Liver (tissue), 9 donors: Measurements from ENCODE around the gene RERE. TPM values are rescaled to one million over a fixed set of nuclear protein-coding genes. Genes with fewer than 3 reads are reported as not detected.

Experiments
- DNase-seq: peaks from one replicate; pipeline ENCODE4 v3.0.0-alpha.2; 2017; ENCODE audit warnings: low spot score
- H3K27ac ChIP-seq, 2 donors: one replicate each; pipeline ENCODE4 v1.7.0; 2013; ENCODE audit warnings: inconsistent platforms in 2 of 2, low read length in 2 of 2, control low read depth in 1 of 2, low read depth in 1 of 2, mild to moderate bottlenecking in 1 of 2
- H3K27me3 ChIP-seq, 4 donors: one replicate each; pipeline versions ENCODE4 v1.6.1 to v1.7.0; 2013; ENCODE audit warnings: low read length in 3 of 4, inconsistent platforms in 1 of 4, mild to moderate bottlenecking in 1 of 4, moderate library complexity in 1 of 4; ENCODE audit not compliant: control insufficient read depth in 4 of 4, insufficient read depth in 4 of 4
- H3K36me3 ChIP-seq, 4 donors: one replicate each; pipeline versions ENCODE4 v1.6.1 to v1.7.0; 2013; ENCODE audit warnings: low read length in 3 of 4, mild to moderate bottlenecking in 3 of 4, low read depth in 1 of 4, moderate library complexity in 1 of 4; ENCODE audit not compliant: control insufficient read depth in 4 of 4, insufficient read depth in 3 of 4
- H3K4me1 ChIP-seq, 4 donors: one replicate each; pipeline versions ENCODE4 v1.6.1 to v1.7.0; 2013; ENCODE audit warnings: low read length in 3 of 4, mild to moderate bottlenecking in 3 of 4, moderate library complexity in 1 of 4; ENCODE audit not compliant: control insufficient read depth in 4 of 4, insufficient read depth in 4 of 4
- H3K4me3 ChIP-seq, 3 donors: one replicate each; pipeline versions ENCODE4 v1.6.1 to v1.7.0; 2013; ENCODE audit warnings: low read length in 3 of 3, control low read depth in 1 of 3, low read depth in 1 of 3, mild to moderate bottlenecking in 1 of 3
- H3K9ac ChIP-seq, 2 donors: one replicate each; pipeline ENCODE4 v1.7.0; 2013; ENCODE audit warnings: low read length in 2 of 2, mild to moderate bottlenecking in 2 of 2, moderate library complexity in 2 of 2, control low read depth in 1 of 2, low read depth in 1 of 2
- H3K9me3 ChIP-seq, 4 donors: one replicate each; pipeline versions ENCODE4 v1.6.1 to v1.7.0; 2013; ENCODE audit warnings: low read length in 3 of 4; ENCODE audit not compliant: control insufficient read depth in 4 of 4
- ATF3 ChIP-seq: IDR thresholded peaks from 2 replicates; pipeline ENCODE4 v1.6.1; 2016; ENCODE audit warnings: antibody characterized with exemption
- EGR1 ChIP-seq, 2 donors: IDR thresholded peaks; 2 replicates each; pipeline ENCODE4 v1.6.1; 2016 to 2018; ENCODE audit warnings: antibody characterized with exemption in 2 of 2, low read depth in 2 of 2
- FOXA1 ChIP-seq: IDR thresholded peaks from 2 replicates; pipeline ENCODE4 v1.6.1; 2016; ENCODE audit warnings: antibody characterized with exemption
- FOXA2 ChIP-seq: IDR thresholded peaks from 2 replicates; pipeline ENCODE4 v1.6.1; 2016; ENCODE audit warnings: antibody characterized with exemption
- GABPA ChIP-seq, 2 donors: IDR thresholded peaks in 1 of 2; conservative IDR thresholded peaks in 1 of 2; 2 replicates each; pipeline ENCODE4 v1.6.1; 2016; ENCODE audit warnings: antibody characterized with exemption in 2 of 2, mild to moderate bottlenecking in 1 of 2, moderate library complexity in 1 of 2
- HNF4A ChIP-seq, 2 donors: conservative IDR thresholded peaks; 2 replicates each; pipeline ENCODE4 v1.6.1; 2016; ENCODE audit warnings: antibody characterized with exemption in 2 of 2, mild to moderate bottlenecking in 2 of 2
- HNF4G ChIP-seq: IDR thresholded peaks from 2 replicates; pipeline ENCODE4 v1.6.1; 2016; ENCODE audit warnings: antibody characterized with exemption
- MAX ChIP-seq: IDR thresholded peaks from 2 replicates; pipeline ENCODE4 v1.6.1; 2016; ENCODE audit warnings: antibody characterized with exemption
- NR2F2 ChIP-seq: IDR thresholded peaks from 2 replicates; pipeline ENCODE4 v1.6.1; 2016; ENCODE audit warnings: antibody characterized with exemption
- RAD21 ChIP-seq, 2 donors: IDR thresholded peaks; 2 replicates each; pipeline ENCODE4 v1.6.1; 2016; ENCODE audit warnings: antibody characterized with exemption in 2 of 2, mild to moderate bottlenecking in 2 of 2
- RXRA ChIP-seq, 2 donors: IDR thresholded peaks; 2 replicates each; pipeline ENCODE4 v1.6.1; 2017 to 2018; ENCODE audit warnings: antibody characterized with exemption in 2 of 2, mild to moderate bottlenecking in 1 of 2
- SP1 ChIP-seq: IDR thresholded peaks from 2 replicates; pipeline ENCODE4 v1.6.1; 2018; ENCODE audit warnings: antibody characterized with exemption, mild to moderate bottlenecking
- TAF1 ChIP-seq: conservative IDR thresholded peaks from 2 replicates; pipeline ENCODE4 v1.6.1; 2016; ENCODE audit warnings: antibody characterized with exemption, mild to moderate bottlenecking
- YY1 ChIP-seq: IDR thresholded peaks from 2 replicates; pipeline ENCODE4 v1.6.1; 2016; ENCODE audit warnings: antibody characterized with exemption, mild to moderate bottlenecking
- ZBTB33 ChIP-seq: IDR thresholded peaks from 2 replicates; pipeline ENCODE4 v1.6.1; 2016; ENCODE audit warnings: antibody characterized with exemption
- WGBS: extraction: QIAGEN DNeasy Blood & Tissue Kit; methylation state at CpG from one replicate; pipeline ENCODE4 v1.1.7; 2013; 5-methylcytosine and 5-hydroxymethylcytosine counted together
- polyA plus RNA-seq, 2 donors: library from polyadenylated mRNA; stranded (reverse) in 1 of 2; unstranded in 1 of 2; fragments of 200-250 nt in 1 of 2; fragments of >200 nt in 1 of 2; fragmentation: Nextera tagmentation in 1 of 2; extraction: Ambion mirVana in 1 of 2; gene quantifications; one replicate each; pipeline versions ENCODE4 v1.2.1 to v1.2.3, GENCODE V29; 2013 to 2015
- total RNA-seq, 2 donors: library from RNA; depleted of rRNA; stranded (reverse); fragments of >200 nt; gene quantifications; one replicate each; pipeline ENCODE4 v1.2.3, GENCODE V29; 2014
- TF ChIP-seq, protein P1 (sequence below): fragments of 150-350 bp; IDR thresholded peaks from 2 replicates; pipeline ENCODE4 v1.5.1; 2017; ENCODE audit warnings: improper control_type of control experiment, low read depth, low read length; ENCODE audit not compliant: missing input control
- donor health status: healthy.
- donor health status: healthy.
- donor health status: healthy.
- donor health status: healthy.
- donor health status: healthy.

RERE gene
- total and polyA plus RNA-seq, 4 donors: 9.8 to 49.1 (median 24.8) TPM

GRCh38 chr1:8352471-8352845, 465.0 kb downstream of the RERE start:
- DNase-seq: no peak
- Histone ChIP-seq H3K27ac (peak overlapping the region; percentile 40 to 55), H3K36me3 (peaks cover 9 to 34% (median 20%) of the 10 kb centered on the region in 4 donors), H3K27me3 (no peaks in the 10 kb centered on the region), H3K9ac (no peak overlapping the region), H3K9me3 (no peaks in the 10 kb centered on the region), H3K4me3 (no peak overlapping the region), H3K4me1 (peaks cover 0 to 5% (median 1%) of the 10 kb centered on the region in 4 donors)
- 70% methylated on average over 15 of the region's 15 CpGs for WGBS
- no peak for TF ChIP-seq RXRA (IDR thresholded peaks at IDR 0.05)
- no peak for TF ChIP-seq MAX
- no peak for TF ChIP-seq TAF1
- TF ChIP-seq NR2F2: no peak
- TF ChIP-seq HNF4A (conservative IDR thresholded peaks at IDR 0.05): no peak
- no peak for TF ChIP-seq FOXA2

- Histone ChIP-seq H3K4me1 (peaks cover 0 to 5% (median 1%) of the 10 kb centered on the region in 4 donors), H3K4me3 (no peak overlapping the region), H3K9ac (no peak overlapping the region), H3K27ac (no peak overlapping the region), H3K9me3 (no peaks in the 10 kb centered on the region), H3K36me3 (peaks cover 7 to 28% (median 14%) of the 10 kb centered on the region in 4 donors), H3K27me3 (no peaks in the 10 kb centered on the region)
- DNase-seq: no peak
- WGBS: 74% methylated on average over 13 of the region's 13 CpGs
- TF ChIP-seq EGR1 (IDR thresholded peaks at IDR 0.05; ENCODE audit: low read depth in 2 of 2): no peak
- TF ChIP-seq GABPA (IDR thresholded peaks at IDR 0.05 in 1 of 2, conservative IDR thresholded peaks at IDR 0.05 in 1 of 2): no peak
- TF ChIP-seq RAD21 (IDR thresholded peaks at IDR 0.05): peak; percentile 19 to 63
- TF ChIP-seq YY1: no peak
- no peak for TF ChIP-seq RXRA (IDR thresholded peaks at IDR 0.05)
- TF ChIP-seq, protein P1, sequence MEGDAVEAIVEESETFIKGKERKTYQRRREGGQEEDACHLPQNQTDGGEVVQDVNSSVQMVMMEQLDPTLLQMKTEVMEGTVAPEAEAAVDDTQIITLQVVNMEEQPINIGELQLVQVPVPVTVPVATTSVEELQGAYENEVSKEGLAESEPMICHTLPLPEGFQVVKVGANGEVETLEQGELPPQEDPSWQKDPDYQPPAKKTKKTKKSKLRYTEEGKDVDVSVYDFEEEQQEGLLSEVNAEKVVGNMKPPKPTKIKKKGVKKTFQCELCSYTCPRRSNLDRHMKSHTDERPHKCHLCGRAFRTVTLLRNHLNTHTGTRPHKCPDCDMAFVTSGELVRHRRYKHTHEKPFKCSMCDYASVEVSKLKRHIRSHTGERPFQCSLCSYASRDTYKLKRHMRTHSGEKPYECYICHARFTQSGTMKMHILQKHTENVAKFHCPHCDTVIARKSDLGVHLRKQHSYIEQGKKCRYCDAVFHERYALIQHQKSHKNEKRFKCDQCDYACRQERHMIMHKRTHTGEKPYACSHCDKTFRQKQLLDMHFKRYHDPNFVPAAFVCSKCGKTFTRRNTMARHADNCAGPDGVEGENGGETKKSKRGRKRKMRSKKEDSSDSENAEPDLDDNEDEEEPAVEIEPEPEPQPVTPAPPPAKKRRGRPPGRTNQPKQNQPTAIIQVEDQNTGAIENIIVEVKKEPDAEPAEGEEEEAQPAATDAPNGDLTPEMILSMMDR: peak; percentile 48
- no peak for TF ChIP-seq HNF4A (conservative IDR thresholded peaks at IDR 0.05)
These were observed 465.6 kb downstream of the RERE start for GRCh38 chr1:8351693-8352470.

- Histone ChIP-seq H3K9me3 (no peaks in the 10 kb centered on the region), H3K4me3 (no peak overlapping the region), H3K4me1 (peaks cover 0 to 5% (median 1%) of the 10 kb centered on the region in 4 donors), H3K9ac (no peak overlapping the region), H3K27ac (no peak overlapping the region), H3K36me3 (peaks cover 5 to 21% (median 12%) of the 10 kb centered on the region in 4 donors), H3K27me3 (no peaks in the 10 kb centered on the region)
- TF ChIP-seq FOXA2 (no peak), SP1 (no peak), ATF3 (no peak), MAX (no peak), TAF1 (no peak), ZBTB33 (no peak), FOXA1 (no peak), HNF4G (no peak), HNF4A (conservative IDR thresholded peaks at IDR 0.05) (no peak), NR2F2 (no peak)
- TF ChIP-seq, protein P1: no peak
- no peak for DNase-seq
- WGBS: 85% methylated on average over 24 of the region's 24 CpGs
These were observed 466.3 kb downstream of the RERE start for GRCh38 chr1:8350914-8351684.
